H1 (cell line): ENCODE measurements around the gene NR3C2.

Source experiments
- EP300 ChIP-seq, 2 experiments: IDR thresholded peaks; 1 replicate in 1 of 2; 2 replicates in 1 of 2; pipeline ENCODE4 v1.6.1; 2011 to 2012; ENCODE audit warnings: low read depth in 2 of 2, low read length in 2 of 2, mild to moderate bottlenecking in 2 of 2, borderline replicate concordance in 1 of 2, inconsistent platforms in 1 of 2, moderate library complexity in 1 of 2
- MAFK ChIP-seq: IDR thresholded peaks from 2 replicates; pipeline ENCODE4 v1.6.1; 2012; ENCODE audit warnings: low read depth, mild to moderate bottlenecking, improper control_type of control experiment, low read length
- NANOG ChIP-seq: IDR thresholded peaks from 2 replicates; pipeline ENCODE4 v1.6.1; 2011; ENCODE audit warnings: low read length, low read depth, mild to moderate bottlenecking, inconsistent platforms; ENCODE audit not compliant: insufficient read depth, poor library complexity, severe bottlenecking
- POLR2A ChIP-seq, 2 experiments: IDR thresholded peaks; 1 replicate in 1 of 2; 2 replicates in 1 of 2; pipeline ENCODE4 v1.6.1; 2011; ENCODE audit warnings: low read depth in 2 of 2, low read length in 2 of 2, mild to moderate bottlenecking in 2 of 2; ENCODE audit errors: control extremely low read depth in 1 of 2
- RAD21 ChIP-seq, 2 experiments: IDR thresholded peaks in 1 of 2; conservative IDR thresholded peaks in 1 of 2; 2 replicates each; pipeline ENCODE4 v1.6.1; 2011; ENCODE audit warnings: low read depth in 2 of 2, low read length in 2 of 2, improper control_type of control experiment in 1 of 2, inconsistent platforms in 1 of 2, mild to moderate bottlenecking in 1 of 2, moderate library complexity in 1 of 2
- RBBP5 ChIP-seq: IDR thresholded peaks from 2 replicates; pipeline ENCODE4 v1.7.1; 2012; ENCODE audit warnings: low read depth, mild to moderate bottlenecking, inconsistent platforms, low read length, moderate library complexity, borderline replicate concordance
- SUZ12 ChIP-seq: fragments of 200-600 bp; sonication (generic); IDR thresholded peaks from 2 replicates; pipeline ENCODE4 v1.6.1; 2012; ENCODE audit warnings: mild to moderate bottlenecking, inconsistent platforms, low read length, moderate library complexity, mixed read lengths
- TF ChIP-seq, protein P1 (sequence below), 3 experiments: IDR thresholded peaks; 1 replicate in 2 of 3; 2 replicates in 1 of 3; pipeline versions ENCODE4 v1.5.1 to v1.6.1; 2011; ENCODE audit warnings: low read length in 3 of 3, mild to moderate bottlenecking in 3 of 3, inconsistent platforms in 2 of 3, low read depth in 1 of 3, moderate library complexity in 1 of 3; ENCODE audit not compliant: insufficient read depth in 1 of 3; ENCODE audit errors: control extremely low read depth in 1 of 3
- TF ChIP-seq, protein P2 (sequence below): IDR thresholded peaks from 2 replicates; pipeline ENCODE4 v1.6.1; 2012; ENCODE audit warnings: inconsistent platforms

DNA sequence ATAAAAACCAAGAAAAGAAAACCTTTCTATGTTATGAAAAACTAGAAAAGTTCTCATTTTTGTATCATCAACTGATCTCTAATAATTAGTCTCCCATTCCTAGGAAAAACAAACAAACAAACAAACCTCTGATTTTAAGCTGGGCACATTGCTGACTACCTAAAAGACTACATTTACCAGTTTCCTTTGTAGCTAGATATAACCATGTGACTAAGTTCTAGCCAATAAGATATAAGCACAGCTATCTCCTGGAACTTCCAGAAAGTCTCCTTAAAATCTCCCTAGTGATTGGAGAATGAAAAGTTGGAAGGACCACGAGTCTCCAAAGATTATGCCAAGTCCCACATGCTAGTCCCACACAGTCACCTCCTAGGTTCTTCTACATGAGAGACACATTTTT lies 108.9 kb downstream of the NR3C2 start:
- TF ChIP-seq, protein P1, sequence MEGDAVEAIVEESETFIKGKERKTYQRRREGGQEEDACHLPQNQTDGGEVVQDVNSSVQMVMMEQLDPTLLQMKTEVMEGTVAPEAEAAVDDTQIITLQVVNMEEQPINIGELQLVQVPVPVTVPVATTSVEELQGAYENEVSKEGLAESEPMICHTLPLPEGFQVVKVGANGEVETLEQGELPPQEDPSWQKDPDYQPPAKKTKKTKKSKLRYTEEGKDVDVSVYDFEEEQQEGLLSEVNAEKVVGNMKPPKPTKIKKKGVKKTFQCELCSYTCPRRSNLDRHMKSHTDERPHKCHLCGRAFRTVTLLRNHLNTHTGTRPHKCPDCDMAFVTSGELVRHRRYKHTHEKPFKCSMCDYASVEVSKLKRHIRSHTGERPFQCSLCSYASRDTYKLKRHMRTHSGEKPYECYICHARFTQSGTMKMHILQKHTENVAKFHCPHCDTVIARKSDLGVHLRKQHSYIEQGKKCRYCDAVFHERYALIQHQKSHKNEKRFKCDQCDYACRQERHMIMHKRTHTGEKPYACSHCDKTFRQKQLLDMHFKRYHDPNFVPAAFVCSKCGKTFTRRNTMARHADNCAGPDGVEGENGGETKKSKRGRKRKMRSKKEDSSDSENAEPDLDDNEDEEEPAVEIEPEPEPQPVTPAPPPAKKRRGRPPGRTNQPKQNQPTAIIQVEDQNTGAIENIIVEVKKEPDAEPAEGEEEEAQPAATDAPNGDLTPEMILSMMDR (IDR thresholded peaks at IDR 0.05; ENCODE audit: control extremely low read depth in 1 of 3, insufficient read depth in 1 of 3, low read depth in 1 of 3, low read length in 3 of 3), result no peak
- TF ChIP-seq MAFK (no peak), SUZ12 (no peak), NANOG (no peak), POLR2A (IDR thresholded peaks at IDR 0.05; ENCODE audit: control extremely low read depth in 1 of 2, low read depth in 2 of 2, low read length in 2 of 2) (no peak), RBBP5 (no peak), RAD21 (IDR thresholded peaks at IDR 0.05 in 1 of 2, conservative IDR thresholded peaks at IDR 0.05 in 1 of 2; ENCODE audit: low read depth in 2 of 2, low read length in 2 of 2) (no peak), EP300 (IDR thresholded peaks at IDR 0.05; ENCODE audit: borderline replicate concordance in 1 of 2, low read depth in 2 of 2, low read length in 2 of 2) (no peak)
- TF ChIP-seq, protein P2, sequence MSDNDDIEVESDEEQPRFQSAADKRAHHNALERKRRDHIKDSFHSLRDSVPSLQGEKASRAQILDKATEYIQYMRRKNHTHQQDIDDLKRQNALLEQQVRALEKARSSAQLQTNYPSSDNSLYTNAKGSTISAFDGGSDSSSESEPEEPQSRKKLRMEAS, result no peak
